HG03025 (cell line): ENCODE results near the gene MICU1.

ENCODE experiments used
- ATAC-seq: cut with Tn5 transposase; IDR thresholded peaks from one replicate; pipeline ENCODE4 v1.9.1; 2021; ENCODE audit warnings: mild to moderate bottlenecking, moderate library complexity; ENCODE audit not compliant: unreplicated experiment, low FRiP score

The MICU1 gene

GRCh38 chr10:72320676-72321247, 305.1 kb downstream of the MICU1 start:
- peak; percentile 56 for ATAC-seq

GRCh38 chr10:72319416-72320254, 306.2 kb downstream of the MICU1 start:
- peak; percentile 32 for ATAC-seq

GRCh38 chr10:72318418-72319262, 307.2 kb downstream of the MICU1 start:
- no peak for ATAC-seq
